K562 (cell line): ENCODE results near the gene G6PC2. TPM values are rescaled to one million over a fixed set of nuclear protein-coding genes. Genes with fewer than 3 reads are reported as not detected.
A peak's percentile ranks its signal among the peaks of the same experiment; 100 is the strongest.
"Not testable (repeated sequence)": the region's sequence is repeated elsewhere in the genome, so short reads cannot be mapped to it uniquely, and the experiment has no call there.

Experiments used
- ATAC-seq: fragments of 200-7000 bp; cut with Tn5 transposase; 3 replicates; pipeline ENCODE4 v1.9.1; 2020; ENCODE audit warnings: moderate library complexity
- BruUV-seq: library from RNA; stranded (reverse); fragments of 400-500 nt; replicated peaks from 2 replicates; lab custom pipeline; 2021; lab: Mats Ljungman, UMichigan
- CTCF ChIA-PET: fragments of 300-600 bp; formaldehyde crosslinking; extraction: SDS; loops from one replicate; lab custom pipeline; 2021; ENCODE audit warnings: low intra/inter-chr PET ratio; lab: Yijun Ruan, JAX
- POLR2A ChIA-PET: fragments of 300-600, 350-650 bp; sonication (Branson Sonifier 250); formaldehyde crosslinking; extraction: SDS; loops from one replicate; lab custom pipeline; 2021; ENCODE audit warnings: antibody characterized with exemption, inconsistent platforms; lab: Yijun Ruan, JAX
- DNase-seq, 4 experiments: peaks; one replicate each; pipeline versions ENCODE4 v3.0.0 to v3.0.0-alpha.2; 2011 to 2018; ENCODE audit warnings: low spot score in 3 of 4, mixed read lengths in 3 of 4; ENCODE audit errors: extremely low read depth in 1 of 4
- FAIRE-seq: peaks from 2 replicates; lab custom pipeline; 2011; peaks lifted over from hg19 to GRCh38; lab: Jason Lieb, UNC
- H2AFZ ChIP-seq: 2 replicates; pipeline ENCODE4 v1.6.0; 2011; ENCODE audit warnings: low read depth, low read length, control low read depth, inconsistent platforms
- H3K27ac ChIP-seq: fragments of 200-600 bp; 3 replicates; pipeline ENCODE4 v1.8.0; 2011; ENCODE audit warnings: low read depth, mild to moderate bottlenecking, control low read depth, inconsistent platforms, low read length, moderate library complexity, mixed read lengths; ENCODE audit errors: extremely low read depth
- H3K27me3 ChIP-seq, 2 experiments: fragments of 300-600 bp in 1 of 2; 2 replicates in 1 of 2; 3 replicates in 1 of 2; pipeline versions ENCODE4 v1.6.0 to v1.8.0; 2011; ENCODE audit warnings: inconsistent platforms in 2 of 2, low read length in 2 of 2, mild to moderate bottlenecking in 1 of 2, mixed read lengths in 1 of 2, moderate library complexity in 1 of 2; ENCODE audit not compliant: control insufficient read depth in 2 of 2, insufficient read depth in 2 of 2
- H3K36me3 ChIP-seq: fragments of 300-600 bp; 3 replicates; pipeline ENCODE4 v1.8.0; 2011; ENCODE audit warnings: mild to moderate bottlenecking, low read length, inconsistent platforms; ENCODE audit not compliant: control insufficient read depth, insufficient read depth
- H3K4me1 ChIP-seq, 2 experiments: fragments of 200-600 bp in 1 of 2; replicated peaks in 1 of 2; 2 replicates in 1 of 2; 3 replicates in 1 of 2; pipeline versions ENCODE4 v1.5.1 to v1.8.0; 2011; ENCODE audit warnings: inconsistent platforms in 2 of 2, low read length in 2 of 2, mild to moderate bottlenecking in 1 of 2, mixed read lengths in 1 of 2, moderate library complexity in 1 of 2; ENCODE audit not compliant: control insufficient read depth in 2 of 2, insufficient read depth in 2 of 2
- H3K4me2 ChIP-seq: 2 replicates; pipeline ENCODE4 v1.6.1; 2011; ENCODE audit warnings: low read length, control low read depth, inconsistent platforms, mixed read lengths; ENCODE audit not compliant: insufficient read depth
- H3K4me3 ChIP-seq: fragments of 200-600 bp; sonication (generic), shearing (Covaris generic); 2 replicates; pipeline ENCODE4 v1.5.1; 2016; ENCODE audit warnings: control low read depth, inconsistent platforms
- H3K79me2 ChIP-seq: fragments of 200-600 bp; 3 replicates; pipeline ENCODE4 v1.8.0; 2011; ENCODE audit warnings: low read length, inconsistent platforms; ENCODE audit not compliant: control insufficient read depth, insufficient read depth
- H3K9ac ChIP-seq, 2 experiments: 2 replicates each; pipeline versions ENCODE4 v1.6.0 to v1.6.1; 2011; ENCODE audit warnings: low read depth in 2 of 2, low read length in 2 of 2, control low read depth in 1 of 2, inconsistent platforms in 1 of 2, mild to moderate bottlenecking in 1 of 2, mixed read lengths in 1 of 2; ENCODE audit not compliant: insufficient read depth in 1 of 2
- H3K9me1 ChIP-seq: one replicate; pipeline ENCODE4 v1.6.0; 2011; ENCODE audit warnings: inconsistent platforms, mild to moderate bottlenecking, low read length, moderate library complexity; ENCODE audit not compliant: control insufficient read depth, insufficient read depth
- H3K9me3 ChIP-seq: replicated peaks from 2 replicates; pipeline ENCODE4 v1.5.1; 2011; ENCODE audit warnings: low read depth, low read length, inconsistent platforms; ENCODE audit not compliant: control insufficient read depth, insufficient read depth
- H4K20me1 ChIP-seq: replicated peaks from 2 replicates; pipeline ENCODE4 v1.6.1; 2011; ENCODE audit warnings: low read length, inconsistent platforms, mixed read lengths; ENCODE audit not compliant: control insufficient read depth, insufficient read depth
- BCOR ChIP-seq: fragments of 450-650 bp; IDR thresholded peaks from 2 replicates; pipeline ENCODE4 v1.6.1; 2016
- BRCA1 ChIP-seq, 2 experiments: fragments of 450-650 bp in 1 of 2; sonication (generic) in 1 of 2; formaldehyde crosslinking in 1 of 2; IDR thresholded peaks; 2 replicates each; pipeline versions ENCODE4 v1.5.0 to v1.6.1; 2017 to 2020; ENCODE audit warnings: mild to moderate bottlenecking in 1 of 2, missing genetic modification reagents in 1 of 2
- C11orf30 ChIP-seq: fragments of 450-650 bp; IDR thresholded peaks from 2 replicates; pipeline ENCODE4 v1.6.1; 2016; ENCODE audit warnings: low read depth, mild to moderate bottlenecking
- ILK ChIP-seq: fragments of 450-650 bp; IDR thresholded peaks from 2 replicates; pipeline ENCODE4 v1.6.1; 2016; ENCODE audit warnings: missing genetic modification characterization, low read depth, mild to moderate bottlenecking, missing compliant biosample characterization, moderate library complexity, borderline replicate concordance
- KDM1A ChIP-seq, 2 experiments: fragments of 450-650 bp; IDR thresholded peaks; 2 replicates each; pipeline ENCODE4 v1.6.1; 2016; ENCODE audit warnings: mild to moderate bottlenecking in 2 of 2
- KDM4B ChIP-seq, 2 experiments: fragments of 450-650 bp in 1 of 2; sonication (generic) in 1 of 2; IDR thresholded peaks; 2 replicates each; pipeline ENCODE4 v1.6.1; 2016 to 2017; ENCODE audit warnings: borderline replicate concordance in 2 of 2, antibody characterized with exemption in 1 of 2, low read depth in 1 of 2, mild to moderate bottlenecking in 1 of 2
- MAFF ChIP-seq: IDR thresholded peaks from 2 replicates; pipeline ENCODE4 v1.6.1; 2012; ENCODE audit warnings: low read length, improper control_type of control experiment
- POLR2AphosphoS5 ChIP-seq: IDR thresholded peaks from 2 replicates; pipeline ENCODE4 v1.6.1; 2011; ENCODE audit warnings: mild to moderate bottlenecking, low read depth, low read length, moderate library complexity; ENCODE audit not compliant: control insufficient read depth, insufficient read depth
- RBM25 ChIP-seq: fragments of 200-400 bp; formaldehyde crosslinking; IDR thresholded peaks from 2 replicates; pipeline ENCODE4 v1.6.1; 2018; ENCODE audit warnings: low read length, low read depth, moderate library complexity; ENCODE audit not compliant: severe bottlenecking
- TAF15 ChIP-seq: fragments of 200-400 bp; formaldehyde crosslinking; IDR thresholded peaks from 2 replicates; pipeline ENCODE4 v1.6.1; 2017; ENCODE audit warnings: mild to moderate bottlenecking, low read depth, low read length, moderate library complexity
- ZNF232 ChIP-seq: sonication (generic); formaldehyde crosslinking; IDR thresholded peaks from 2 replicates; pipeline ENCODE4 v1.8.0; 2022; ENCODE audit warnings: mild to moderate bottlenecking, missing genetic modification reagents
- ZNF695 ChIP-seq: fragments of 450-650 bp; formaldehyde crosslinking; IDR thresholded peaks from 2 replicates; pipeline ENCODE4 v1.4.0; 2020; ENCODE audit warnings: mild to moderate bottlenecking, moderate library complexity
- WGBS: fragments of 100-300 bp; shearing (Covaris generic); methylation state at CpG from one replicate; pipeline ENCODE4 v1.1.6; 2016; ENCODE audit warnings: low coverage, mixed read lengths; ENCODE audit not compliant: insufficient coverage; ENCODE audit errors: missing lambda C conversion rate; 5-methylcytosine and 5-hydroxymethylcytosine counted together
- in situ Hi-C: fragments of 300-500 bp; cut with MboI; formaldehyde crosslinking; loops from 4 replicates; pipeline ENCODE4 v1.15.0; 2018; ENCODE audit warnings: inconsistent platforms, mixed read lengths
- intact Hi-C: fragments of 100-400 bp; cut with micrococcal nuclease; formaldehyde crosslinking; loops from 2 replicates; pipeline ENCODE4 v1.14.2; 2022
- polyA plus RNA-seq, 8 experiments: library from polyadenylated mRNA; depleted of rRNA in 4 of 8; stranded (reverse) in 5 of 8; unstranded in 3 of 8; fragments of >200 nt; fragmentation: Nextera tagmentation in 2 of 8; fragmentation: Illumina TruSeq in 1 of 8; extraction: Ambion mirVana in 2 of 8; extraction: Trizol in 1 of 8; gene quantifications; 2 replicates each; pipeline versions ENCODE4 v1.2.1 to v1.2.3, GENCODE V29; 2011 to 2014; ENCODE audit warnings: inconsistent platforms in 1 of 8, missing spikeins in 1 of 8
- total RNA-seq, 7 experiments: library from RNA; depleted of rRNA in 6 of 7; stranded (reverse); fragments of >200 nt in 6 of 7; fragmentation: Illumina TruSeq in 2 of 7; extraction: Trizol in 2 of 7; gene quantifications; 2 replicates each; pipeline versions ENCODE4 v1.2.1 to v1.2.3, GENCODE V29; 2011 to 2021; ENCODE audit warnings: low replicate concordance in 1 of 7

G6PC2 gene
- total and polyA plus RNA-seq, 9 of the 15 experiments (the other 6 are each of a cell fraction or from before 2014, with no cell fraction given), result 0.03 to 0.15 TPM; not detected in 7

- 88% methylated on average over 4 of the region's 4 CpGs for WGBS
These were observed 30.3 kb upstream of the G6PC2 start for GRCh38 chr2:168870824-168871223.

GRCh38 chr2:168874368-168875054 is 26.6 kb upstream of the G6PC2 start:
- Histone ChIP-seq H3K4me1 (no peaks in the 10 kb centered on the region), H3K9ac (no peak overlapping the region), H3K36me3 (peaks cover 64% of the 10 kb centered on the region), H3K27ac (no peak overlapping the region), H4K20me1 (no peaks in the 10 kb centered on the region), H3K9me1 (no peaks in the 10 kb centered on the region), H3K4me2 (no peak overlapping the region), H3K27me3 (no peaks in the 10 kb centered on the region), H3K9me3 (no peaks in the 10 kb centered on the region), H3K4me3 (no peak overlapping the region), H2AFZ (no peak overlapping the region), H3K79me2 (peaks cover 21% of the 10 kb centered on the region; the same call in 2 of the 3 replicates)
- 86% methylated on average over 6 of the region's 6 CpGs for WGBS
- FAIRE-seq, result no peak
- peak; percentile 27; the same call in 1 of the 3 replicates for ATAC-seq
- in situ Hi-C loops (no loop called here), intact Hi-C loops (no loop called here)
- no peak for DNase-seq
- ChIA-PET CTCF (no interaction called here), POLR2A (interaction anchor here (1.3 kb wide), 1 partner anchor 16 kb away, joined by 3 read pairs; the partner anchor contains the start of gene SPC25)
- BruUV-seq, result no TSS peak
- TF ChIP-seq BRCA1 (IDR thresholded peaks at IDR 0.05) (no peak), BRCA1 (CRISPR knock-in tag; IDR thresholded peaks at IDR 0.05) (no peak), C11orf30 (no peak), POLR2AphosphoS5 (no peak), MAFF (no peak), ZNF232 (CRISPR knock-in tag) (no peak), ILK (no peak), TAF15 (no peak), ZNF695 (CRISPR knock-in tag) (no peak), KDM4B (IDR thresholded peaks at IDR 0.05; ENCODE audit: borderline replicate concordance in 2 of 2, low read depth in 1 of 2) (no peak)
- TF ChIP-seq, all 486 proteins: peak for 0

More at GRCh38 chr2:168870824-168871223, 30.3 kb upstream of the G6PC2 start:
- CTCF ChIA-PET, H3K27ac ChIP-seq, H3K27me3 ChIP-seq, H3K4me2 ChIP-seq, H3K9ac ChIP-seq, DNase-seq, in situ Hi-C loops, H3K4me3 ChIP-seq, FAIRE-seq, H3K79me2 ChIP-seq, ATAC-seq, H2AFZ ChIP-seq, H4K20me1 ChIP-seq, H3K9me1 ChIP-seq, intact Hi-C loops, H3K4me1 ChIP-seq, H3K9me3 ChIP-seq, POLR2A ChIA-PET: not testable (repeated sequence)
- TF ChIP-seq KDM1A (IDR thresholded peaks at IDR 0.05), result 0 out of 4 replicates have a peak, but pooled peaks of 1 of the 2 experiments have one; percentile 35
- TF ChIP-seq RBM25, result peak; percentile 22
- TF ChIP-seq BCOR, result peak; percentile 61
- TSS peak; percentile 11 for BruUV-seq
- H3K36me3 ChIP-seq, result peaks cover 44% of the 10 kb centered on the region
